HEK293T (cell line): ENCODE results near the gene KRTAP1-4.

ENCODE experiments used
- ARNT ChIP-seq: fragments of 450-650 bp; IDR thresholded peaks from 2 replicates; pipeline ENCODE4 v1.6.1; 2017; ENCODE audit warnings: mild to moderate bottlenecking
- ELF4 ChIP-seq: fragments of 450-650 bp; IDR thresholded peaks from 2 replicates; pipeline ENCODE4 v1.6.1; 2017; ENCODE audit warnings: antibody characterized with exemption
- FOXA1 ChIP-seq: fragments of 450-650 bp; IDR thresholded peaks from 2 replicates; pipeline ENCODE4 v1.6.1; 2016; ENCODE audit warnings: mild to moderate bottlenecking
- HDGF ChIP-seq: fragments of 450-650 bp; IDR thresholded peaks from 2 replicates; pipeline ENCODE4 v1.6.1; 2017; ENCODE audit warnings: antibody characterized with exemption, borderline replicate concordance
- NFRKB ChIP-seq: fragments of 450-650 bp; IDR thresholded peaks from 2 replicates; pipeline ENCODE4 v1.6.1; 2016; ENCODE audit warnings: mild to moderate bottlenecking, moderate library complexity
- SP1 ChIP-seq: fragments of 450-650 bp; IDR thresholded peaks from 2 replicates; pipeline ENCODE4 v1.6.1; 2017
- TARDBP ChIP-seq: fragments of 450-650 bp; IDR thresholded peaks from 2 replicates; pipeline ENCODE4 v1.6.1; 2016

DNA sequence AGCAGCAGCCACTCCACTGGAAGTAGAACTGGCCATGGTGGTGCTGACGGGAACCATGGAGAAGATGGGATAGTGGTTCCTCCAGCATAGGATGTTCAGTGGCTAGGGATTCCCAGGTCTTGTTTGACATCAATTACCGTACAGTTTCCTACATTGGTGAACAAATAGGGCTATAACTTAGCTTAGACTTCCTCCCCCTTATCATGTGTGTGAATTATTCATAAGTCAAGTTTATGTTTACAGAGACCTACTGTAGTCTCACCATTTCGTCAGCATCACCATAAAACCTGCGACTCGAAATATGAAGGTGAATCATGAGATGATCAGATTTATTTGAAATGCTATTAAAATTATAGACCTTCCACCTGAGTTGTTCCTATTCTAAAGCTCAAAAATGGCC is 28.7 kb upstream of the KRTAP1-4 start:
- TF ChIP-seq HDGF = no peak
- TF ChIP-seq TARDBP = no peak
- TF ChIP-seq ELF4 = no peak
- TF ChIP-seq ARNT = no peak
- no peak for TF ChIP-seq SP1
- no peak for TF ChIP-seq NFRKB
- no peak for TF ChIP-seq FOXA1
